A549 (cell line): ENCODE measurements around the gene SOCS7.

Source experiments
- CEBPB ChIP-seq, 2 experiments: fragments of >200 bp in 1 of 2; sonication (Bioruptor Twin) in 1 of 2; formaldehyde crosslinking in 1 of 2; IDR thresholded peaks; 2 replicates each; pipeline ENCODE4 v1.6.1; 2012 to 2016
- CTCF ChIP-seq: fragments of >200 bp; sonication (Bioruptor Twin); formaldehyde crosslinking; IDR thresholded peaks from 3 replicates; pipeline ENCODE4 v1.5.1; 2016

GRCh38 chr17:38320482-38320881, 31.2 kb upstream of the SOCS7 start:
- TF ChIP-seq CTCF (no peak), CEBPB (IDR thresholded peaks at IDR 0.05) (no peak)
